ENCODE measurements around the gene MYH6. TPM values are rescaled to one million over a fixed set of nuclear protein-coding genes. Genes with fewer than 3 reads are reported as not detected.

Gene MYH6
- total RNA-seq, 1 donor from 2014 or later: 0.62 TPM

- peak within 1 kb of the TSS; percentile 57 for H3K4me3 ChIP-seq
- H3K27ac ChIP-seq: peak within 1 kb of the TSS; percentile 84
- peaks cover 6% of the 10 kb centered on the region for H3K4me1 ChIP-seq
- intact Hi-C loops (cut with DNase I): no loop called here
- DNase-seq (no peak), ATAC-seq (peak; percentile 66 to 73)
- H3K36me3 ChIP-seq: no peaks in the 10 kb centered on the region
- no peaks in the 10 kb centered on the region for H3K9me3 ChIP-seq
- TF ChIP-seq CTCF (IDR thresholded peaks at IDR 0.05): no peak
- peaks cover 29% of the 10 kb centered on the region for H3K27me3 ChIP-seq (ENCODE audit: low read depth)
Measured at GRCh38 chr14:23365036-23365731, 42.9 kb downstream of the MYH6 start, which contains the start of gene EFS. TSS of gene EFS (minus strand) at chr14:23365172. CDS start at chr14:23365025, 147 bp downstream.

DNA sequence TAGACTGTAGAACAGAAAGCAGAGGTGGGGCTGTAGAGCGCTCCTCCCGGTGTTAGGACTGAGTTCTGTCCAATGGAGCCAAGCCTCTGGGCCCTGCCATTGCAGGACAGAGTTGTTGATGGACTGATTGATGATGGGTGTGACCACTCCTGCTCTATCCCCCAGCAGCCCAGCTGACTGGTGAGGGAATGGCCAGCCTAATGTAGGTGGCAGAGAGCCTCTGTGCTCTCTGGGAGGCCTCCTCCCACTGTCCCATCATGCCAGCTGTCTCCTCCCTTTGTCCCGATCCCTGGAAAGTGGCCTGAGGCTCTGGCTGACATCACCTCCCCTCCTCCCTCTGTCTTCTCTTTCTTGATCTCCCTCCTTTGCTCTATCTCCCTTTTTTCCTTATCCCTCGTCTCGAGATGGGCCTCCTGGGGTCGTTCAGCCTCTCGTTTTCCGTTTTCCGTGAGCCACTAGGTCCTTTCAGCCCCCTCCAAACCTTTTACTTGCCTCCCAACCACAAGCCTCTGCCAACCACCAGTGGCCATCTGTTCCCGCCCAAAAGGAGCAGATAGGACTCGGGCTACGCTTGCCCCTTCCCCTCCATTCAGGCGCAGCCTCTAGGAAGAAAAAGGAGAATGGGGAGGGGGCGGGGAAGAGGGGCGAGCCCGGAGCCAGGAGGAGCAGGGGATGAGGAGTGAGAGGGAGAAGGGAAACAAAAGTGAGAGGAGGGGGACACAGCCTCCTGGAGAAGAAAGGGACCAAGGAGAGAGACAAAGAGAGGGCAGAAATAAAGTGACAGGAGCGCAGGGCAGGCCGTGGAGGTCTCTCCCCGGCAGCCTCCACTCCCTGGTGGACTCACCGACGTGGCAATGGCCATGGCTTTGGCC, 43.7 kb downstream of the MYH6 start:
- Histone ChIP-seq H3K4me1 (peaks cover 6% of the 10 kb centered on the region), H3K27ac (peak overlapping the region; percentile 84), H3K27me3 (ENCODE audit: low read depth) (peaks cover 29% of the 10 kb centered on the region), H3K9me3 (no peaks in the 10 kb centered on the region), H3K36me3 (peaks cover 5% of the 10 kb centered on the region), H3K4me3 (peak overlapping the region; percentile 57)
- no peak for DNase-seq
- no peak for TF ChIP-seq CTCF (IDR thresholded peaks at IDR 0.05)
- intact Hi-C loops (cut with DNase I): no loop called here
- no peak for ATAC-seq

DNA sequence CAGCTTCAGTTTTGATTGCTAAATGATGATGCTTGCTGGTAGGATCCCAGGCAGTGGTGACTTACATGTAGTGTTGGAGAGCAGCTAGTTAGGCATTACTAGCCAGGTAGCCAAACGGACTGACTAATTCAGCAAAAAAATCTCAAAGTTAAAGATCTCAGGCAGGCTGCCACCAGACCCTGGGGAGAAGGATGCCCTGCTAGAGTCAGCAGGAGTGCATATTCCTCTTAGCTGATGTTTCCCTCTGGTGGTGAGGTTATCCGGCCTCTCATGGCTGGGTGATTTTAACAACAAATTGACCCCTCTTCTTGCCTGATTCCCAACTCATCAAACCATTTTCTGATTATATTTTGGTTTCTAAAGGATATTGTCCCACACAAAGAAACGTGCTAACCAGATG, 45.9 kb downstream of the MYH6 start:
- no peak for DNase-seq
- Histone ChIP-seq H3K27me3 (ENCODE audit: low read depth) (peaks cover 29% of the 10 kb centered on the region), H3K36me3 (peaks cover 8% of the 10 kb centered on the region), H3K4me1 (peaks cover 6% of the 10 kb centered on the region), H3K27ac (no peak overlapping the region), H3K9me3 (no peaks in the 10 kb centered on the region), H3K4me3 (no peak overlapping the region)
- no peak for TF ChIP-seq CTCF (IDR thresholded peaks at IDR 0.05)
- no peak for ATAC-seq
- intact Hi-C loops (cut with DNase I): no loop called here

GRCh38 chr14:23361763-23362162, 46.3 kb downstream of the MYH6 start:
- Histone ChIP-seq H3K9me3 (no peaks in the 10 kb centered on the region), H3K4me3 (no peak overlapping the region), H3K27me3 (ENCODE audit: low read depth) (peaks cover 27% of the 10 kb centered on the region), H3K27ac (no peak overlapping the region), H3K36me3 (peaks cover 12% of the 10 kb centered on the region), H3K4me1 (peaks cover 6% of the 10 kb centered on the region)
- ATAC-seq (no peak), DNase-seq (no peak)
- TF ChIP-seq CTCF (IDR thresholded peaks at IDR 0.05): no peak
- intact Hi-C loops (cut with DNase I): no loop called here

- no peak overlapping the region for H3K27ac ChIP-seq
- intact Hi-C loops (cut with DNase I): no loop called here
- H3K9me3 ChIP-seq: no peaks in the 10 kb centered on the region
- peaks cover 12% of the 10 kb centered on the region for H3K36me3 ChIP-seq
- H3K27me3 ChIP-seq (ENCODE audit: low read depth): peaks cover 23% of the 10 kb centered on the region
- no peak for TF ChIP-seq CTCF (IDR thresholded peaks at IDR 0.05)
- no peak for ATAC-seq
- DNase-seq: no peak
- H3K4me3 ChIP-seq: no peak overlapping the region
- H3K4me1 ChIP-seq: peaks cover 6% of the 10 kb centered on the region
Measured at GRCh38 chr14:23361320-23361719, 46.8 kb downstream of the MYH6 start.

Data from lower lobe of right lung (tissue), 2 donors.